ENCODE measurements around the gene DEXI.

GRCh38 chr16:10929853-10930754 lies 12.2 kb downstream of the DEXI start:
- no peak; the same call in 1 of the 2 replicates for TF ChIP-seq POLR2A (IDR thresholded peaks at IDR 0.05; ENCODE audit: low read depth, low read length)
- TF ChIP-seq POLR2AphosphoS5 (IDR thresholded peaks at IDR 0.05; ENCODE audit: low read depth, low read length): peak; percentile 65
- no peak for TF ChIP-seq TAF1 (IDR thresholded peaks at IDR 0.05; ENCODE audit: low read depth, low read length)
- TF ChIP-seq SPI1 (IDR thresholded peaks at IDR 0.05; ENCODE audit: low read depth, low read length): no peak
- TF ChIP-seq PAX5 (IDR thresholded peaks at IDR 0.05; ENCODE audit: insufficient read depth, low read length, severe bottlenecking): no peak

All from GM12891 (cell line).